HepG2 (cell line): Measurements from ENCODE around the gene ZNF415. TPM values are rescaled to one million over a fixed set of nuclear protein-coding genes. Genes with fewer than 3 reads are reported as not detected.

Source experiments
- ATAC-seq: fragments of 200-7000 bp; cut with Tn5 transposase; 3 replicates; pipeline ENCODE4 v1.9.1; 2020; ENCODE audit warnings: mild to moderate bottlenecking, moderate library complexity
- BruUV-seq: library from RNA; stranded (reverse); fragments of 400-500 nt; replicated peaks from 2 replicates; lab custom pipeline; 2021; lab: Mats Ljungman, UMichigan
- CTCF ChIA-PET: fragments of 300-600 bp; formaldehyde crosslinking; extraction: SDS; loops from one replicate; lab custom pipeline; 2021; ENCODE audit warnings: low total read pairs, inconsistent platforms, low intra/inter-chr PET ratio; lab: Yijun Ruan, JAX
- POLR2A ChIA-PET: fragments of 350-600 bp; sonication (Branson Sonifier 250); formaldehyde crosslinking; loops from one replicate; lab custom pipeline; 2020; ENCODE audit warnings: antibody characterized with exemption, inconsistent platforms; lab: Yijun Ruan, JAX
- DNase-seq: peaks from one replicate; pipeline ENCODE4 v3.0.0-alpha.2; 2015; ENCODE audit warnings: low spot score
- FAIRE-seq: peaks from 3 replicates; lab custom pipeline; 2011; peaks lifted over from hg19 to GRCh38; lab: Jason Lieb, UNC
- H2AFZ ChIP-seq: one replicate; pipeline ENCODE4 v1.6.1; 2011; ENCODE audit warnings: low read length, inconsistent platforms
- H3K27ac ChIP-seq: fragments of 300-600 bp; 3 replicates; pipeline ENCODE4 v1.8.0; 2011; ENCODE audit warnings: mixed run types, mild to moderate bottlenecking, mixed read lengths, low read length, inconsistent platforms; ENCODE audit not compliant: insufficient read depth; ENCODE audit errors: extremely low read length
- H3K27me3 ChIP-seq, 2 experiments: fragments of 200-600 bp in 1 of 2; 2 replicates in 1 of 2; 3 replicates in 1 of 2; pipeline versions ENCODE4 v1.6.0 to v1.8.0; 2011; ENCODE audit warnings: low read length in 2 of 2, mild to moderate bottlenecking in 2 of 2, moderate library complexity in 2 of 2, inconsistent platforms in 1 of 2; ENCODE audit not compliant: insufficient read depth in 2 of 2, control insufficient read depth in 1 of 2
- H3K36me3 ChIP-seq, 2 experiments: fragments of 200-600 bp in 1 of 2; replicated peaks in 1 of 2; 2 replicates in 1 of 2; 3 replicates in 1 of 2; pipeline versions ENCODE4 v1.5.1 to v1.8.0; 2011; ENCODE audit warnings: low read length in 2 of 2, inconsistent platforms in 1 of 2; ENCODE audit not compliant: insufficient read depth in 2 of 2, control insufficient read depth in 1 of 2
- H3K4me1 ChIP-seq: 2 replicates; pipeline ENCODE4 v1.5.1; 2012; ENCODE audit warnings: low read length, inconsistent platforms; ENCODE audit not compliant: insufficient read depth
- H3K4me2 ChIP-seq: 2 replicates; pipeline ENCODE4 v1.6.0; 2011; ENCODE audit warnings: low read depth, low read length, inconsistent platforms
- H3K4me3 ChIP-seq, 3 experiments: fragments of 200-600 bp in 1 of 3; sonication (generic), shearing (Covaris generic) in 1 of 3; replicated peaks in 1 of 3; 2 replicates each; pipeline ENCODE4 v1.5.1; 2011 to 2016; ENCODE audit warnings: low read length in 3 of 3, inconsistent platforms in 2 of 3, low read depth in 2 of 3, mild to moderate bottlenecking in 2 of 3, control low read depth in 1 of 3, mixed read lengths in 1 of 3; ENCODE audit not compliant: insufficient read depth in 1 of 3
- H3K79me2 ChIP-seq: one replicate; pipeline ENCODE4 v1.6.1; 2011; ENCODE audit warnings: low read length, inconsistent platforms; ENCODE audit not compliant: insufficient read depth
- H3K9ac ChIP-seq: 2 replicates; pipeline ENCODE4 v1.6.0; 2011; ENCODE audit warnings: mild to moderate bottlenecking, low read depth, low read length, inconsistent platforms; ENCODE audit not compliant: insufficient read depth
- H3K9me3 ChIP-seq: 2 replicates; pipeline ENCODE4 v1.5.1; 2012; ENCODE audit warnings: mild to moderate bottlenecking, low read length
- H4K20me1 ChIP-seq: 2 replicates; pipeline ENCODE4 v1.6.0; 2011; ENCODE audit warnings: inconsistent platforms, mild to moderate bottlenecking, low read length, moderate library complexity; ENCODE audit not compliant: insufficient read depth
- FOSL2 ChIP-seq: sonication (generic); formaldehyde crosslinking; IDR thresholded peaks from 2 replicates; pipeline ENCODE4 v1.4.0; 2020; ENCODE audit warnings: missing genetic modification reagents
- HNRNPL ChIP-seq: fragments of 200-400 bp; formaldehyde crosslinking; IDR thresholded peaks from 2 replicates; pipeline ENCODE4 v1.6.1; 2017; ENCODE audit warnings: mild to moderate bottlenecking, low read depth, low read length
- MIER2 ChIP-seq: IDR thresholded peaks from 2 replicates; pipeline ENCODE4 v1.6.1; 2016; ENCODE audit warnings: missing biosample characterization, missing genetic modification reagents
- REST ChIP-seq, 2 experiments: IDR thresholded peaks; 2 replicates each; pipeline ENCODE4 v1.6.1; 2011 to 2012; ENCODE audit warnings: low read length in 2 of 2, borderline replicate concordance in 1 of 2, low read depth in 1 of 2, mild to moderate bottlenecking in 1 of 2, moderate library complexity in 1 of 2
- TAF1 ChIP-seq: sonication (generic); formaldehyde crosslinking; IDR thresholded peaks from 2 replicates; pipeline ENCODE4 v1.4.0; 2020; ENCODE audit warnings: missing genetic modification reagents
- ZFP37 ChIP-seq: sonication (generic); formaldehyde crosslinking; IDR thresholded peaks from 2 replicates; pipeline ENCODE4 v1.4.0; 2020; ENCODE audit warnings: missing genetic modification reagents, borderline replicate concordance
- WGBS: methylation state at CpG from one replicate; pipeline ENCODE4 v1.1.6; 2017; ENCODE audit warnings: low lambda C conversion rate; 5-methylcytosine and 5-hydroxymethylcytosine counted together
- in situ Hi-C: cut with HindIII; loops from 2 replicates; pipeline ENCODE4 v1.10.0; 2017; ENCODE audit warnings: low pct_unique_long_range_greater_than_20kb; ENCODE audit not compliant: extremely low pct_ligation_motif_present
- intact Hi-C: fragments of 100-400 bp; cut with micrococcal nuclease; formaldehyde crosslinking; loops from one replicate; pipeline ENCODE4 v1.10.0; 2022; ENCODE audit not compliant: unreplicated experiment
- polyA plus RNA-seq, 8 experiments: library from polyadenylated mRNA; depleted of rRNA in 3 of 8; stranded (reverse) in 7 of 8; unstranded in 1 of 8; fragments of >200 nt; fragmentation: Illumina TruSeq in 4 of 8; extraction: Trizol in 4 of 8; gene quantifications; 2 replicates each; pipeline versions ENCODE4 v1.2.1 to v1.2.3, GENCODE V29; 2011 to 2016; ENCODE audit warnings: low read depth in 4 of 8, missing spikeins in 1 of 8, mixed read lengths in 1 of 8; ENCODE audit not compliant: insufficient read depth in 1 of 8
- total RNA-seq, 5 experiments: library from RNA; depleted of rRNA; stranded (reverse); fragments of >200 nt; fragmentation: Illumina TruSeq; extraction: Trizol; gene quantifications; 2 replicates each; pipeline ENCODE4 v1.2.3, GENCODE V29; 2016; ENCODE audit warnings: low read depth in 1 of 5
- TF ChIP-seq, protein P1 (sequence below): sonication (generic); formaldehyde crosslinking; IDR thresholded peaks from 2 replicates; pipeline ENCODE4 v1.4.0; 2020; ENCODE audit warnings: missing genetic modification reagents

Gene ZNF415
- total and polyA plus RNA-seq, 2 of the 13 experiments (the other 11 are each of a cell fraction or from before 2014, with no cell fraction given), result 0.15 to 0.17 TPM

GRCh38 chr19:53182202-53182601 is 49.5 kb upstream of the ZNF415 start:
- Histone ChIP-seq H3K4me1 (no peaks in the 10 kb centered on the region), H3K9me3 (peaks cover 44% of the 10 kb centered on the region), H2AFZ (no peak overlapping the region), H3K36me3 (no peaks in the 10 kb centered on the region), H3K27me3 (no peaks in the 10 kb centered on the region), H3K4me2 (no peak overlapping the region), H4K20me1 (no peaks in the 10 kb centered on the region), H3K79me2 (no peaks in the 10 kb centered on the region), H3K9ac (no peak overlapping the region), H3K4me3 (no peak overlapping the region), H3K27ac (no peak overlapping the region)
- FAIRE-seq (no peak), ATAC-seq (no peak), DNase-seq (no peak)
- ChIA-PET CTCF (no interaction called here), POLR2A (no interaction called here)
- intact Hi-C loops, result no loop called here
- in situ Hi-C loops, result loop anchor here (25.0 kb wide), 1 partner anchor 555 kb away; no protein-coding TSS in a partner anchor
- TF ChIP-seq FOSL2 (CRISPR knock-in tag) (0 out of 2 replicates have a peak, but pooled peaks have one; percentile 11), HNRNPL (no peak)
- BruUV-seq, result no TSS peak
- WGBS, result 40% methylated on average over 10 of the region's 10 CpGs

- in situ Hi-C loops, result loop anchor here (25.0 kb wide), 1 partner anchor 559 kb away; no protein-coding TSS in a partner anchor
- peak in 1 of 2 experiments; percentile 83; a peak in 2 of 4 replicates for TF ChIP-seq REST (IDR thresholded peaks at IDR 0.05; ENCODE audit: borderline replicate concordance in 1 of 2, low read depth in 1 of 2, low read length in 2 of 2)
- peak; percentile 76; the same call in 1 of the 2 replicates for TF ChIP-seq MIER2 (CRISPR knock-in tag)
- TF ChIP-seq TAF1 (CRISPR knock-in tag), result no peak
- TF ChIP-seq ZFP37 (CRISPR knock-in tag), result no peak
- TF ChIP-seq, protein P1, sequence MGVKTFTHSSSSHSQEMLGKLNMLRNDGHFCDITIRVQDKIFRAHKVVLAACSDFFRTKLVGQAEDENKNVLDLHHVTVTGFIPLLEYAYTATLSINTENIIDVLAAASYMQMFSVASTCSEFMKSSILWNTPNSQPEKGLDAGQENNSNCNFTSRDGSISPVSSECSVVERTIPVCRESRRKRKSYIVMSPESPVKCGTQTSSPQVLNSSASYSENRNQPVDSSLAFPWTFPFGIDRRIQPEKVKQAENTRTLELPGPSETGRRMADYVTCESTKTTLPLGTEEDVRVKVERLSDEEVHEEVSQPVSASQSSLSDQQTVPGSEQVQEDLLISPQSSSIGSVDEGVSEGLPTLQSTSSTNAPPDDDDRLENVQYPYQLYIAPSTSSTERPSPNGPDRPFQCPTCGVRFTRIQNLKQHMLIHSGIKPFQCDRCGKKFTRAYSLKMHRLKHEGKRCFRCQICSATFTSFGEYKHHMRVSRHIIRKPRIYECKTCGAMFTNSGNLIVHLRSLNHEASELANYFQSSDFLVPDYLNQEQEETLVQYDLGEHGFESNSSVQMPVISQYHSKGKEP (CRISPR knock-in tag), result no peak
- TF ChIP-seq, all 625 proteins: peak for 2
- H3K79me2 ChIP-seq, result no peaks in the 10 kb centered on the region
- ATAC-seq, result no peak
- peaks cover 62% of the 10 kb centered on the region for H3K9me3 ChIP-seq
- H3K9ac ChIP-seq, result no peak overlapping the region
- H3K27ac ChIP-seq, result no peak overlapping the region
- H3K4me3 ChIP-seq, result no peak overlapping the region
- no peak for FAIRE-seq
- H2AFZ ChIP-seq, result no peak overlapping the region
- no peaks in the 10 kb centered on the region for H3K36me3 ChIP-seq
- H4K20me1 ChIP-seq, result no peaks in the 10 kb centered on the region
- H3K4me1 ChIP-seq, result no peaks in the 10 kb centered on the region
- no peaks in the 10 kb centered on the region for H3K27me3 ChIP-seq
- ChIA-PET POLR2A (no interaction called here), CTCF (no interaction called here)
- BruUV-seq, result no TSS peak
- 31% methylated on average over 5 of the region's 5 CpGs for WGBS
- DNase-seq, result no peak
- intact Hi-C loops, result no loop called here
- no peak overlapping the region for H3K4me2 ChIP-seq
Observed at GRCh38 chr19:53177986-53178385, 45.3 kb upstream of the ZNF415 start.
